Measurements from ENCODE around the gene DMXL1.

DMXL1 gene

DNA sequence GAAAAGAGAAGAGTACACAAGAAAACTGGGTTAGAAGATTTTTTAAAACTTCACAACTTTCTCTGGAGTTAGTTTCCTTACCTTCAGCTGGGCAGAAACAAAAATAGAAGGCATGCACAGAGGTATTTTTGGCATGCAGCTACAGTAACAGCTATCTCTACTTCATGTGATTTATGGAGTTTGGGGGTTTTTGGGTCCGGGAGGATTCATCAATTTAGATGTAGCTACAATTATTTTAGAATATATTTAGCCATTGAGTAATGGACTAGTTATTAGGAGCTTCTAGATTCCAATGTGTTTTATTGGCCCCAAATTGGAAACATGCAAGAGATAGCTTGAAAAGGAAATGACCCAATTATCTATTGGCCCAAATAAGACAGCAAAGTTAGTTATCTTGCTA lies 193.3 kb downstream of the DMXL1 start:
- Histone ChIP-seq H3K36me3 (ENCODE audit: control insufficient read depth in 2 of 2, insufficient read depth in 1 of 2, low read length in 2 of 2) (no peaks in the 10 kb centered on the region), H3K4me3 (ENCODE audit: low read depth, low read length) (no peak overlapping the region), H3K4me1 (ENCODE audit: control insufficient read depth, insufficient read depth, low read length) (no peaks in the 10 kb centered on the region), H3K27ac (ENCODE audit: extremely low read depth, low read depth, low read length) (no peak overlapping the region), H3K9me3 (ENCODE audit: control insufficient read depth, insufficient read depth, low read depth, low read length) (no peaks in the 10 kb centered on the region)
- ChIA-PET POLR2A (no interaction called here), CTCF (no interaction called here)
- TF ChIP-seq ZBTB1 (tag by site-specific recombination; IDR thresholded peaks at IDR 0.05) (no peak), ZNF16 (tag by site-specific recombination; IDR thresholded peaks at IDR 0.05; ENCODE audit: low read depth) (no peak), MEIS1 (CRISPR knock-in tag; IDR thresholded peaks at IDR 0.05; ENCODE audit: borderline replicate concordance) (no peak), ZNF133 (tag by site-specific recombination; IDR thresholded peaks at IDR 0.05) (no peak), ZNF10 (tag by site-specific recombination; IDR thresholded peaks at IDR 0.05) (no peak), ZNF394 (tag by site-specific recombination; IDR thresholded peaks at IDR 0.05; ENCODE audit: borderline replicate concordance) (no peak), GLIS2 (tag by site-specific recombination; IDR thresholded peaks at IDR 0.05) (no peak)

DNA sequence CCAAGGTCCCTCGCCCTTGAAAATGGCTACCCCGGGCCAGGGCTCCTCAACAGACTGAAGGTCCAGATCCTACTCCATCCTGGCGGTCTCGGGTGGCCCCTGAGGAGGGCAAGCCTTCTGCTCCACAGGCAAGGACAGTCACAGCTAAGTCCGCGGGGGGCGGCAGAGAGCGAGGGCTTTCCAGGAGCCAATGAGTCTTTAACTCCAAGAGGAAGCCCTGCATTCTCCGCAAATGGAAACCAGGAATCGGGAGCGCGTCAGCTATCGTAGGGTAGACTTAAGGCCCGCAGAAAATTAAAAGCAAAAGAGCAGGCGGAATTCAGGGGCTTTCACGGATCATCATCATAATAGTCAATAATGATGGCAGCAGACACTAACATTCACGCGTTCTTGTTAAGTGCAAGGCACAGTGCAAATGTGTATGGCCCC lies 197.1 kb downstream of the DMXL1 start:
- H3K9me3 ChIP-seq (ENCODE audit: control insufficient read depth, insufficient read depth, low read depth, low read length), result no peaks in the 10 kb centered on the region
- H3K4me1 ChIP-seq (ENCODE audit: control insufficient read depth, insufficient read depth, low read length), result peaks cover 25% of the 10 kb centered on the region
- H3K27ac ChIP-seq (ENCODE audit: extremely low read depth, low read depth, low read length), result peak overlapping the region; percentile 88; the same call in 1 of the 2 replicates
- no peaks in the 10 kb centered on the region for H3K36me3 ChIP-seq (ENCODE audit: control insufficient read depth in 2 of 2, insufficient read depth in 1 of 2, low read length in 2 of 2)
- ChIA-PET POLR2A (interaction anchor here (0.5 to 3.4 kb wide), 23 partner anchors 9 to 280 kb away, joined by 3 to 32 read pairs (median 4); partner anchors contain the start of genes DMXL1, DTWD2 and TNFAIP8), CTCF (interaction anchor here (1.1 kb wide), 1 partner anchor 144 kb away, joined by 8 read pairs; no protein-coding TSS in a partner anchor)
- peak overlapping the region; percentile 60 for H3K4me3 ChIP-seq (ENCODE audit: low read depth, low read length)
- TF ChIP-seq ZNF138 (tag by site-specific recombination; IDR thresholded peaks at IDR 0.05; ENCODE audit: borderline replicate concordance), result no peak
- TF ChIP-seq ZNF354C (tag by site-specific recombination; IDR thresholded peaks at IDR 0.05; ENCODE audit: borderline replicate concordance, low read depth), result no peak
- TF ChIP-seq HOXC10 (CRISPR knock-in tag; IDR thresholded peaks at IDR 0.05), result no peak
- no peak for TF ChIP-seq BCL11A (tag by site-specific recombination; IDR thresholded peaks at IDR 0.05; ENCODE audit: low read depth)
- TF ChIP-seq ZIC2 (tag by site-specific recombination; IDR thresholded peaks at IDR 0.05), result peak; percentile 9; the same call in 1 of the 2 replicates
- peak; percentile 78 for TF ChIP-seq MYNN (tag by site-specific recombination; IDR thresholded peaks at IDR 0.05; ENCODE audit: borderline replicate concordance)
- no peak for TF ChIP-seq ZNF19 (tag by site-specific recombination; IDR thresholded peaks at IDR 0.05; ENCODE audit: low read depth)
- TF ChIP-seq, protein P1, sequence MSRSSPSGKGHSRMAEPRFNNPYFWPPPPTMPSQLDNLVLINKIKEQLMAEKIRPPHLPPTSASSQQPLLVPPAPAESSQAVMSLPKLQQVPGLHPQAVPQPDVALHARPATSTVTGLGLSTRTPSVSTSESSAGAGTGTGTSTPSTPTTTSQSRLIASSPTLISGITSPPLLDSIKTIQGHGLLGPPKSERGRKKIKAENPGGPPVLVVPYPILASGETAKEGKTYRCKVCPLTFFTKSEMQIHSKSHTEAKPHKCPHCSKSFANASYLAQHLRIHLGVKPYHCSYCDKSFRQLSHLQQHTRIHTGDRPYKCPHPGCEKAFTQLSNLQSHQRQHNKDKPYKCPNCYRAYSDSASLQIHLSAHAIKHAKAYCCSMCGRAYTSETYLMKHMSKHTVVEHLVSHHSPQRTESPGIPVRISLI (tag by site-specific recombination; IDR thresholded peaks at IDR 0.05), result no peak
- peak; percentile 13; the same call in 1 of the 2 replicates for TF ChIP-seq GLIS1 (tag by site-specific recombination; IDR thresholded peaks at IDR 0.05)
- TF ChIP-seq, protein P2, sequence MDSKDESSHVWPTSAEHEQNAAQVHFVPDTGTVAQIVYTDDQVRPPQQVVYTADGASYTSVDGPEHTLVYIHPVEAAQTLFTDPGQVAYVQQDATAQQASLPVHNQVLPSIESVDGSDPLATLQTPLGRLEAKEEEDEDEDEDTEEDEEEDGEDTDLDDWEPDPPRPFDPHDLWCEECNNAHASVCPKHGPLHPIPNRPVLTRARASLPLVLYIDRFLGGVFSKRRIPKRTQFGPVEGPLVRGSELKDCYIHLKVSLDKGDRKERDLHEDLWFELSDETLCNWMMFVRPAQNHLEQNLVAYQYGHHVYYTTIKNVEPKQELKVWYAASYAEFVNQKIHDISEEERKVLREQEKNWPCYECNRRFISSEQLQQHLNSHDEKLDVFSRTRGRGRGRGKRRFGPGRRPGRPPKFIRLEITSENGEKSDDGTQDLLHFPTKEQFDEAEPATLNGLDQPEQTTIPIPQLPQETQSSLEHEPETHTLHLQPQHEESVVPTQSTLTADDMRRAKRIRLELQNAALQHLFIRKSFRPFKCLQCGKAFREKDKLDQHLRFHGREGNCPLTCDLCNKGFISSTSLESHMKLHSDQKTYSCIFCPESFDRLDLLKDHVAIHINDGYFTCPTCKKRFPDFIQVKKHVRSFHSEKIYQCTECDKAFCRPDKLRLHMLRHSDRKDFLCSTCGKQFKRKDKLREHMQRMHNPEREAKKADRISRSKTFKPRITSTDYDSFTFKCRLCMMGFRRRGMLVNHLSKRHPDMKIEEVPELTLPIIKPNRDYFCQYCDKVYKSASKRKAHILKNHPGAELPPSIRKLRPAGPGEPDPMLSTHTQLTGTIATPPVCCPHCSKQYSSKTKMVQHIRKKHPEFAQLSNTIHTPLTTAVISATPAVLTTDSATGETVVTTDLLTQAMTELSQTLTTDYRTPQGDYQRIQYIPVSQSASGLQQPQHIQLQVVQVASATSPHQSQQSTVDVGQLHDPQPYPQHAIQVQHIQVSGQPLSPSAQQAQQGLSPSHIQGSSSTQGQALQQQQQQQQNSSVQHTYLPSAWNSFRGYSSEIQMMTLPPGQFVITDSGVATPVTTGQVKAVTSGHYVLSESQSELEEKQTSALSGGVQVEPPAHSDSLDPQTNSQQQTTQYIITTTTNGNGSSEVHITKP (tag by site-specific recombination; IDR thresholded peaks at IDR 0.05), result no peak
- TF ChIP-seq ZNF155 (tag by site-specific recombination; IDR thresholded peaks at IDR 0.05), result no peak
- TF ChIP-seq, protein P3, sequence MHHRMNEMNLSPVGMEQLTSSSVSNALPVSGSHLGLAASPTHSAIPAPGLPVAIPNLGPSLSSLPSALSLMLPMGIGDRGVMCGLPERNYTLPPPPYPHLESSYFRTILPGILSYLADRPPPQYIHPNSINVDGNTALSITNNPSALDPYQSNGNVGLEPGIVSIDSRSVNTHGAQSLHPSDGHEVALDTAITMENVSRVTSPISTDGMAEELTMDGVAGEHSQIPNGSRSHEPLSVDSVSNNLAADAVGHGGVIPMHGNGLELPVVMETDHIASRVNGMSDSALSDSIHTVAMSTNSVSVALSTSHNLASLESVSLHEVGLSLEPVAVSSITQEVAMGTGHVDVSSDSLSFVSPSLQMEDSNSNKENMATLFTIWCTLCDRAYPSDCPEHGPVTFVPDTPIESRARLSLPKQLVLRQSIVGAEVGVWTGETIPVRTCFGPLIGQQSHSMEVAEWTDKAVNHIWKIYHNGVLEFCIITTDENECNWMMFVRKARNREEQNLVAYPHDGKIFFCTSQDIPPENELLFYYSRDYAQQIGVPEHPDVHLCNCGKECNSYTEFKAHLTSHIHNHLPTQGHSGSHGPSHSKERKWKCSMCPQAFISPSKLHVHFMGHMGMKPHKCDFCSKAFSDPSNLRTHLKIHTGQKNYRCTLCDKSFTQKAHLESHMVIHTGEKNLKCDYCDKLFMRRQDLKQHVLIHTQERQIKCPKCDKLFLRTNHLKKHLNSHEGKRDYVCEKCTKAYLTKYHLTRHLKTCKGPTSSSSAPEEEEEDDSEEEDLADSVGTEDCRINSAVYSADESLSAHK (tag by site-specific recombination; IDR thresholded peaks at IDR 0.05), result peak; percentile 66; the same call in 1 of the 2 replicates
- TF ChIP-seq KLF10 (tag by site-specific recombination; IDR thresholded peaks at IDR 0.05), result no peak
- no peak for TF ChIP-seq ZNF223 (tag by site-specific recombination; IDR thresholded peaks at IDR 0.05)
- no peak for TF ChIP-seq YY2 (tag by site-specific recombination; IDR thresholded peaks at IDR 0.05)
- no peak for TF ChIP-seq ZNF585B (tag by site-specific recombination; IDR thresholded peaks at IDR 0.05)
- no peak for TF ChIP-seq ZNF335 (tag by site-specific recombination; conservative IDR thresholded peaks at IDR 0.05)
- TF ChIP-seq ZNF121 (tag by site-specific recombination; IDR thresholded peaks at IDR 0.05), result peak; percentile 17; the same call in 1 of the 2 replicates
- no peak for TF ChIP-seq ZNF558 (tag by site-specific recombination; IDR thresholded peaks at IDR 0.05)
- no peak for TF ChIP-seq ZNF416 (tag by site-specific recombination; IDR thresholded peaks at IDR 0.05)
- no peak for TF ChIP-seq KLF8 (tag by site-specific recombination; IDR thresholded peaks at IDR 0.05)
- TF ChIP-seq EGR2 (tag by site-specific recombination; IDR thresholded peaks at IDR 0.05; ENCODE audit: low read depth), result no peak

Measured in HEK293 (cell line).